ENCODE measurements around the gene SIRT5. TPM values are rescaled to one million over a fixed set of nuclear protein-coding genes. Genes with fewer than 3 reads are reported as not detected.

Gene SIRT5
- total RNA-seq, 2 experiments from 2014 or later = 7.9 to 8.5 TPM

GRCh38 chr6:13548500-13549210 lies 25.7 kb upstream of the SIRT5 start:
- ChIA-PET CTCF (interaction anchor here (0.6 kb wide), 1 partner anchor 44 kb away, joined by 3 read pairs; no protein-coding TSS in a partner anchor), POLR2A (no interaction called here)

- CTCF ChIA-PET = no interaction called here
- POLR2A ChIA-PET = no interaction called here
Measured at GRCh38 chr6:13550656-13551055, 23.7 kb upstream of the SIRT5 start.

- CTCF ChIA-PET = no interaction called here
- POLR2A ChIA-PET = no interaction called here
Measured at GRCh38 chr6:13553646-13554045, 20.8 kb upstream of the SIRT5 start.

- ChIA-PET CTCF (no interaction called here), POLR2A (no interaction called here)
Measured at GRCh38 chr6:13554929-13555333, 19.5 kb upstream of the SIRT5 start.

GRCh38 chr6:13557841-13558240 lies 16.6 kb upstream of the SIRT5 start:
- POLR2A ChIA-PET = no interaction called here

GRCh38 chr6:13558718-13559117 lies 15.7 kb upstream of the SIRT5 start:
- CTCF ChIA-PET = interaction anchor here (1.2 kb wide), 1 partner anchor 9 kb away, joined by 3 read pairs; no protein-coding TSS in a partner anchor
- POLR2A ChIA-PET = no interaction called here

More at GRCh38 chr6:13557841-13558240, 16.6 kb upstream of the SIRT5 start:
- CTCF ChIA-PET = interaction anchor here (0.6 to 1.2 kb wide), 2 partner anchors 10 to 223 kb away, joined by 3 read pairs; no protein-coding TSS in a partner anchor

- CTCF ChIA-PET = interaction anchor here (1.2 kb wide), 1 partner anchor 9 kb away, joined by 3 read pairs; no protein-coding TSS in a partner anchor
- POLR2A ChIA-PET = no interaction called here
Measured at GRCh38 chr6:13559251-13559650, 15.2 kb upstream of the SIRT5 start.

- ChIA-PET POLR2A (no interaction called here), CTCF (interaction anchor here (0.6 kb wide), 1 partner anchor 52 kb away, joined by 3 read pairs; no protein-coding TSS in a partner anchor)
Measured at GRCh38 chr6:13559968-13560650, 14.3 kb upstream of the SIRT5 start.

- ChIA-PET POLR2A (interaction anchor here (0.5 kb wide), 1 partner anchor 33 kb away, joined by 3 read pairs; no protein-coding TSS in a partner anchor), CTCF (no interaction called here)
Measured at GRCh38 chr6:13560651-13561044, 13.8 kb upstream of the SIRT5 start.

GRCh38 chr6:13561624-13562267 lies 12.7 kb upstream of the SIRT5 start:
- ChIA-PET POLR2A (no interaction called here), CTCF (interaction anchor here (0.6 to 1.4 kb wide), 2 partner anchors 14 to 274 kb away, joined by 4 to 6 read pairs; partner anchors contain the start of gene SIRT5)

- ChIA-PET POLR2A (no interaction called here), CTCF (interaction anchor here (1.4 kb wide), 1 partner anchor 12 kb away, joined by 6 read pairs; the partner anchor contains the start of gene SIRT5)
Measured at GRCh38 chr6:13563009-13563408, 11.4 kb upstream of the SIRT5 start.

GRCh38 chr6:13565921-13566320 lies 8.5 kb upstream of the SIRT5 start:
- CTCF ChIA-PET = interaction anchor here (1.0 kb wide), 1 partner anchor 9 kb away, joined by 5 read pairs; the partner anchor contains the start of gene SIRT5
- POLR2A ChIA-PET = no interaction called here

GRCh38 chr6:13566500-13566899 lies 7.9 kb upstream of the SIRT5 start:
- POLR2A ChIA-PET = no interaction called here
- CTCF ChIA-PET = interaction anchor here (1.0 kb wide), 1 partner anchor 8 kb away, joined by 5 read pairs; the partner anchor contains the start of gene SIRT5

GRCh38 chr6:13568970-13569369 lies 5.4 kb upstream of the SIRT5 start:
- ChIA-PET CTCF (no interaction called here), POLR2A (no interaction called here)

GRCh38 chr6:13572240-13572639 lies 2.2 kb upstream of the SIRT5 start:
- CTCF ChIA-PET = no interaction called here
- POLR2A ChIA-PET = no interaction called here

- CTCF ChIA-PET = interaction anchor here (0.8 to 1.1 kb wide), 2 partner anchors 187 to 242 kb away, joined by 3 to 4 read pairs; no protein-coding TSS in a partner anchor
Measured at GRCh38 chr6:13572951-13573654, 1.3 kb upstream of the SIRT5 start.

GRCh38 chr6:13573669-13574110 lies 711 bp upstream of the SIRT5 start:
- ChIA-PET CTCF (interaction anchor here (0.8 to 2.1 kb wide), 6 partner anchors 35 to 243 kb away, joined by 3 to 7 read pairs (median 5); partner anchors contain the start of gene RANBP9), POLR2A (interaction anchor here (1.2 to 2.3 kb wide), 3 partner anchors 41 to 245 kb away, joined by 3 to 20 read pairs (median 10); partner anchors contain the start of genes NOL7 and TBC1D7)

More at GRCh38 chr6:13572951-13573654, 1.3 kb upstream of the SIRT5 start:
- POLR2A ChIA-PET = interaction anchor here (2.3 kb wide), 1 partner anchor 42 kb away, joined by 20 read pairs; the partner anchor contains the start of gene NOL7

- ChIA-PET POLR2A (interaction anchor here (0.5 to 2.3 kb wide), 9 partner anchors 41 to 246 kb away, joined by 3 to 20 read pairs (median 3); partner anchors contain the start of genes GFOD1, MCUR1, NOL7 and TBC1D7), CTCF (interaction anchor here (0.7 to 2.5 kb wide), 25 partner anchors 8 to 310 kb away, joined by 3 to 24 read pairs (median 4); partner anchors contain the start of genes GFOD1, NOL7, RANBP9 and TBC1D7)
Measured at GRCh38 chr6:13574149-13574570, 241 bp upstream of the SIRT5 start.
